Mesodermal cell (in vitro differentiated cells): Measurements from ENCODE around the gene RFNG.
A peak's percentile ranks its signal among the peaks of the same experiment; 100 is the strongest.

ENCODE experiments used
- H3K27ac ChIP-seq: 2 replicates; pipeline ENCODE4 v1.7.0; 2013; ENCODE audit warnings: mild to moderate bottlenecking, low read depth, low read length, moderate library complexity; ENCODE audit not compliant: severe bottlenecking
- H3K36me3 ChIP-seq: 2 replicates; pipeline ENCODE4 v1.7.1; 2013; ENCODE audit warnings: mild to moderate bottlenecking, low read length, moderate library complexity; ENCODE audit not compliant: control insufficient read depth, insufficient read depth
- H3K4me1 ChIP-seq: one replicate; pipeline ENCODE4 v1.7.1; 2013; ENCODE audit warnings: mild to moderate bottlenecking, low read length; ENCODE audit not compliant: insufficient read depth, control insufficient read depth, poor library complexity, severe bottlenecking
- H3K4me3 ChIP-seq: 2 replicates; pipeline ENCODE4 v1.7.0; 2013; ENCODE audit warnings: low read length, control low read depth, mild to moderate bottlenecking; ENCODE audit not compliant: insufficient read depth, poor library complexity, severe bottlenecking; ENCODE audit errors: extremely low read depth
- H3K9me3 ChIP-seq: 2 replicates; pipeline ENCODE4 v1.7.1; 2013; ENCODE audit warnings: mild to moderate bottlenecking, low read length, moderate library complexity; ENCODE audit not compliant: control insufficient read depth
- WGBS, 2 experiments: methylation state at CpG; one replicate each; pipeline ENCODE4 v1.1.5; 2013; ENCODE audit warnings: missing lambda C conversion rate in 2 of 2; ENCODE audit not compliant: insufficient coverage in 2 of 2; 5-methylcytosine and 5-hydroxymethylcytosine counted together

RFNG gene

GRCh38 chr17:82076018-82076784 is 24.6 kb upstream of the RFNG start:
- 85 to 93% methylated on average over 19 to 24 of the region's 25 CpGs for WGBS, 2 experiments
- H3K9me3 ChIP-seq: no peaks in the 10 kb centered on the region
- H3K36me3 ChIP-seq: peaks cover 35% of the 10 kb centered on the region
- H3K4me3 ChIP-seq: no peak overlapping the region
- no peaks in the 10 kb centered on the region for H3K4me1 ChIP-seq
- H3K27ac ChIP-seq: no peak overlapping the region

GRCh38 chr17:82073446-82073845 is 21.8 kb upstream of the RFNG start:
- peaks cover 11% of the 10 kb centered on the region for H3K36me3 ChIP-seq
- H3K9me3 ChIP-seq: no peaks in the 10 kb centered on the region
- no peak overlapping the region for H3K4me3 ChIP-seq
- WGBS, 2 experiments: 92 to 96% methylated on average over 4 to 7 of the region's 9 CpGs
- H3K27ac ChIP-seq: no peak overlapping the region
- no peaks in the 10 kb centered on the region for H3K4me1 ChIP-seq

GRCh38 chr17:82072827-82073226 is 21.2 kb upstream of the RFNG start:
- peaks cover 5% of the 10 kb centered on the region for H3K36me3 ChIP-seq
- 80 to 84% methylated on average over 2 to 3 of the region's 6 CpGs for WGBS, 2 experiments
- H3K4me3 ChIP-seq: no peak overlapping the region
- no peaks in the 10 kb centered on the region for H3K9me3 ChIP-seq
- no peaks in the 10 kb centered on the region for H3K4me1 ChIP-seq
- no peak overlapping the region for H3K27ac ChIP-seq

GRCh38 chr17:82070611-82071010 is 19.0 kb upstream of the RFNG start:
- H3K36me3 ChIP-seq: no peaks in the 10 kb centered on the region
- H3K9me3 ChIP-seq: no peaks in the 10 kb centered on the region
- no peak overlapping the region for H3K4me3 ChIP-seq
- peaks cover 4% of the 10 kb centered on the region for H3K4me1 ChIP-seq
- H3K27ac ChIP-seq: no peak overlapping the region

DNA sequence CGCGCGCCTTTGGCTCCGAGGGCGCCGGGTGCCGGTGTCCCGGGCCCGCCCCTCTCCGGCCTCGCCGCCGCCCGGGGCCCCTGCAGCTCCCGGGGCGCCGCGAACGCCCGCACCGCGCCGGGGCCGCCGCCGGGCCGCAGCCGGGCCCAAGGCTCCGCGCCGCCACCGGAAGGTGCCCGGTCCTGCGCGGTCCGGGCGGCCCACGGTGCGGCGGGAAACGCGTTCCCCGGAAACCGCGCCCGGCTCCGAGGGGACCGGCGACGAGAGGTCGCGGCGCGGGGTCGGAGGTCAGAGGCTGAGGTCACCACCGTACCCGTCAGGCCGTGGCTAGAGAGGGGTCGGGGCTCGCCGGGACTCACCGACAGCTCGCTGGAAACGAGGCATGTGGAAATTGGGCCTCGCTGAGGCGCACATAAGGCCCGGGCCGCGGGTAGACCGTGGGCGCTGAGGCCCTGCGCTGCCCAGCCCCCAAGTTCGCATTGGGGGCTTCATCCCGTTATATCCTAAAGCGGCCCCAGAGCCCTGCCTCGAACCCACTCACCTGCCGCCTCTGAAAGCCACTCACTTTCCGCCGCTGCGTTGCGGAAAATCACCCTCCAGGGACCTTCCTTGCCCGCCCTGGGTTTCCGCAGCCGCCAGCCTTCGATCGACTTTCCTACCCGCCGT is 14.2 kb upstream of the RFNG start, which contains the start of gene DUS1L:
DUS1L (minus strand) TSS at position 167 of the 666 bp plus-strand sequence. CDS start 745 bp downstream, outside the sequence.
- Histone ChIP-seq H3K9me3 (no peaks in the 10 kb centered on the region), H3K27ac (peak within 1 kb of the TSS; percentile 36), H3K4me1 (peaks cover 9% of the 10 kb centered on the region), H3K4me3 (peak within 1 kb of the TSS; percentile 66), H3K36me3 (peaks cover 25% of the 10 kb centered on the region)
- 7 to 14% methylated on average over 67 to 88 of the region's 88 CpGs for WGBS, 2 experiments

- H3K4me3 ChIP-seq: peak overlapping the region; percentile 66
- H3K9me3 ChIP-seq: no peaks in the 10 kb centered on the region
- H3K4me1 ChIP-seq: peaks cover 9% of the 10 kb centered on the region
- H3K36me3 ChIP-seq: peaks cover 29% of the 10 kb centered on the region
- no peak overlapping the region for H3K27ac ChIP-seq
- WGBS, 2 experiments: 1 to 2% methylated on average over 34 to 43 of the region's 47 CpGs
Measured at GRCh38 chr17:82065193-82065637, 13.6 kb upstream of the RFNG start.

- 68 to 69% methylated on average over 34 to 36 of the region's 36 CpGs for WGBS, 2 experiments
- peaks cover 9% of the 10 kb centered on the region for H3K4me1 ChIP-seq
- H3K27ac ChIP-seq: no peak overlapping the region
- peaks cover 33% of the 10 kb centered on the region for H3K36me3 ChIP-seq
- H3K9me3 ChIP-seq: no peaks in the 10 kb centered on the region
- H3K4me3 ChIP-seq: peak overlapping the region; percentile 66
Measured at GRCh38 chr17:82064433-82065192, 13.0 kb upstream of the RFNG start.

DNA sequence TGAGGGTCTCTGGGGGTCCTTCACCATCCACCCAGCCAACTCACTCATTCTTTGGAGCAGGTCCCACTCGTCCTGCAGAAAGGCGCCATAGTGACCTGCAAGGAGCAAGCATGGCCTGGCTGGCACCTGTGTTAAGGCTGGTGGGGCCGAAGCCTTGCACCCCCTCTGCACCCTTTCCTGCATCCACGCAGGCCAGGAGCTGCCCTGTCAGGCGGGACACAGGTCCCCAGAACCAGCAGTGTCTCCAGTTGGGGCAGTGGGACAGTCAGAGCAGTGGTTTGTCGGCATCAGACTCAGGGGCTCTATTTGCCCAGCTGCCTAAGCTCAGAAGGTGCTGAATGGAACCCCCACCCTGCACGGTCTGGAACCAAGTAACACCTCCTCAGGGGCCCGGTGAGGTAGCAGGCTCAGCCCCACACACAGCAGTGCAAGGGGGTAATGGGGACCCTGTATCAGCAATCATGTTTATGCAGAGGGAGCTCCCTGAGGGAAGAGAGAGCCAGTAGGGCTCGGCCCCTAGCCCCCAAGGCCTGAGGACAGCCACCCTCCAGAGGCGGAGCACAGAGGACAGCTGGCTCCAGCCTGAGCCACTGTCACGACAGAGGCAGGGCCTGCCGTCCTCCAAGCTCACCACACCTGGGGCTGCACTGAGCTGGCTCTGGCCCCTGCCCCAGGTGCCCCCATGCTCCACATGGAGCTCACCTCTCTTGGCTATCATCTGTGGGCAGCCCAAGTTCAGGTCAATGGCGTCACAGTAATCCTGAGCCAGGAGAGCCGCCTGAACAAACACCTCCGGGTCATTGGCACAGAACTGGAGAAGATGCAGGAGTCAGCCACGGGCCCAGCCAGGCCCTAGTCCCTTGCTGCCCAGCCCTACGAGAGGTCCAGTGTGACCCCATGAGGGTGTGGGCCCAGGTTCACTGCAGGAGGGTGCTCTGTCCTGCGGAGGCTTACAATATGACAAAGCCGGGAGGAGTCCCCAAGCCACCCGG is 12.1 kb upstream of the RFNG start:
- no peaks in the 10 kb centered on the region for H3K9me3 ChIP-seq
- H3K4me3 ChIP-seq: no peak overlapping the region
- H3K4me1 ChIP-seq: peaks cover 9% of the 10 kb centered on the region
- 91 to 94% methylated on average over 19 to 20 of the region's 20 CpGs for WGBS, 2 experiments
- H3K36me3 ChIP-seq: peaks cover 39% of the 10 kb centered on the region
- no peak overlapping the region for H3K27ac ChIP-seq

- 96 to 98% methylated on average over 9 of the region's 9 CpGs for WGBS, 2 experiments
- Histone ChIP-seq H3K36me3 (peaks cover 46% of the 10 kb centered on the region), H3K9me3 (no peaks in the 10 kb centered on the region), H3K4me3 (no peak overlapping the region), H3K4me1 (peaks cover 9% of the 10 kb centered on the region), H3K27ac (no peak overlapping the region)
Measured at GRCh38 chr17:82062984-82063368, 11.4 kb upstream of the RFNG start.
